OCI-LY7 (cell line): ENCODE data around the gene KCNQ5. TPM values are rescaled to one million over a fixed set of nuclear protein-coding genes. Genes with fewer than 3 reads are reported as not detected.

Experiments
- BruUV-seq: library from RNA; stranded (reverse); fragments of 400-500 nt; replicated peaks from 2 replicates; lab custom pipeline; 2021; lab: Mats Ljungman, UMichigan
- CTCF ChIA-PET: fragments of 300-600 bp; sonication (Branson Sonifier 250); formaldehyde crosslinking; loops from one replicate; lab custom pipeline; 2022; ENCODE audit warnings: antibody characterized with exemption; ENCODE audit not compliant: unreplicated experiment; lab: Charles Lee
- POLR2A ChIA-PET: fragments of 300-600 bp; sonication (Branson Sonifier 250); formaldehyde crosslinking; loops from one replicate; lab custom pipeline; 2022; ENCODE audit warnings: antibody characterized with exemption; lab: Charles Lee
- DNase-seq: peaks from one replicate; pipeline ENCODE4 v3.0.0-alpha.2; 2015; ENCODE audit warnings: low spot score
- H2AFZ ChIP-seq: fragments of 200-600 bp; sonication (generic), shearing (Covaris generic); 2 replicates; pipeline ENCODE4 v1.6.1; 2014; ENCODE audit warnings: mild to moderate bottlenecking, antibody characterized with exemption, low read length, moderate library complexity
- H3K27ac ChIP-seq: fragments of 200-600 bp; sonication (generic); 2 replicates; pipeline ENCODE4 v1.5.1; 2014; ENCODE audit warnings: mixed run types, low read depth, mild to moderate bottlenecking, moderate library complexity, low read length, inconsistent platforms; ENCODE audit not compliant: poor library complexity, severe bottlenecking
- H3K36me3 ChIP-seq: fragments of 200-600 bp; sonication (generic); 2 replicates; pipeline ENCODE4 v1.6.1; 2014; ENCODE audit warnings: mild to moderate bottlenecking, antibody characterized with exemption, low read length, moderate library complexity, mixed read lengths; ENCODE audit not compliant: insufficient read depth
- H3K4me1 ChIP-seq: fragments of 200-600 bp; sonication (generic); 2 replicates; pipeline ENCODE4 v1.5.1; 2014; ENCODE audit warnings: mild to moderate bottlenecking, low read length; ENCODE audit not compliant: insufficient read depth, poor library complexity, severe bottlenecking
- H3K4me2 ChIP-seq: fragments of 200-600 bp; sonication (generic); 2 replicates; pipeline ENCODE4 v1.6.1; 2014; ENCODE audit warnings: mild to moderate bottlenecking, low read length
- H3K4me3 ChIP-seq: fragments of 200-600 bp; sonication (generic); 2 replicates; pipeline ENCODE4 v1.5.1; 2014; ENCODE audit warnings: mild to moderate bottlenecking, low read depth, low read length; ENCODE audit not compliant: poor library complexity, severe bottlenecking
- H3K79me2 ChIP-seq: fragments of 200-600 bp; sonication (generic); 2 replicates; pipeline ENCODE4 v1.6.1; 2016; ENCODE audit warnings: low read depth, mild to moderate bottlenecking, low read length, moderate library complexity, mixed read lengths; ENCODE audit not compliant: insufficient read depth
- H3K9me2 ChIP-seq: fragments of 200-600 bp; sonication (generic); 2 replicates; pipeline ENCODE4 v1.6.1; 2016; ENCODE audit warnings: mild to moderate bottlenecking, low read length, mixed read lengths; ENCODE audit not compliant: insufficient read depth
- H3K9me3 ChIP-seq: fragments of 200-600 bp; sonication (generic); 2 replicates; pipeline ENCODE4 v1.6.1; 2014; ENCODE audit warnings: mild to moderate bottlenecking, mixed run types, low read length, mixed read lengths
- H4K20me1 ChIP-seq: fragments of 200-600 bp; sonication (generic); 2 replicates; pipeline ENCODE4 v1.6.1; 2014; ENCODE audit warnings: mild to moderate bottlenecking, antibody characterized with exemption, low read length, moderate library complexity, mixed read lengths; ENCODE audit not compliant: insufficient read depth
- EZH2phosphoT487 ChIP-seq: fragments of 200-600 bp; sonication (generic); IDR thresholded peaks from 2 replicates; pipeline ENCODE4 v1.6.1; 2018; ENCODE audit warnings: low read depth, borderline replicate concordance, mild to moderate bottlenecking, mixed run types, antibody characterized with exemption, low read length, moderate library complexity, mixed read lengths
- intact Hi-C: fragments of 100-400 bp; cut with micrococcal nuclease; formaldehyde crosslinking; loops from one replicate; pipeline ENCODE4 v1.10.0; 2022; ENCODE audit not compliant: unreplicated experiment
- total RNA-seq, 2 experiments: library from RNA; depleted of rRNA in 1 of 2; stranded (reverse); fragments of >200 nt in 1 of 2; shearing (Covaris generic) in 1 of 2; gene quantifications; 2 replicates each; pipeline ENCODE4 v1.2.3, GENCODE V29; 2014 to 2022
- TF ChIP-seq, protein P1 (sequence below): fragments of 200-600 bp; sonication (generic); conservative IDR thresholded peaks from 2 replicates; pipeline ENCODE4 v1.5.1; 2014; ENCODE audit warnings: mild to moderate bottlenecking, antibody characterized with exemption, low read length, moderate library complexity, mixed read lengths

KCNQ5 gene
- total RNA-seq, 2 experiments from 2014 or later, result 26.1 to 29.7 TPM

DNA sequence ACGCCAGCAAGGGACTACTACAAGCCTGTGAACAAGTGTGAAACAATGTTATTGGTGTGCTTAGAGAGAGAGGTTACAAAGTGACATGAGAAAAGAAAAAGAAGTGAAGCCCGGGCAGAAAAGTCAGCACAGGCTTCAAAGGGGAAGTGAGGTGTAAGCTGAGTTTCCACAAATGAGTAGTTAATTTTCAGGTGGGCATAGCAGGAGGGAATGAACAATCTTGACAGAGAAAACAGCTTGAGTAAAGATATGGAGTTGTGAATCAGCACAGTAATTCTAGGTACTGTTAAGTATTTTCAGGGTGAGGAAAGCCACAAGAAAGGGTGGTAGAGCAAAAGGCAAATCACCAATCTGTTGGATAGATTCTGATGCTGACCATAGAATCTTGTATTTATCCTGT lies 4.3 kb downstream of the KCNQ5 start:
- BruUV-seq, result no TSS peak
- Histone ChIP-seq H3K4me3 (peak overlapping the region; percentile 92), H3K9me3 (no peaks in the 10 kb centered on the region), H2AFZ (no peak overlapping the region), H3K4me2 (peak overlapping the region; percentile 92), H4K20me1 (peaks cover 7% of the 10 kb centered on the region; the same call in 1 of the 2 replicates), H3K4me1 (peaks cover 24% of the 10 kb centered on the region), H3K27ac (peak overlapping the region; percentile 27), H3K79me2 (peaks cover 81% of the 10 kb centered on the region), H3K36me3 (peaks cover 57% of the 10 kb centered on the region), H3K9me2 (no peaks in the 10 kb centered on the region)
- DNase-seq, result peak; percentile 42
- TF ChIP-seq, protein P1, sequence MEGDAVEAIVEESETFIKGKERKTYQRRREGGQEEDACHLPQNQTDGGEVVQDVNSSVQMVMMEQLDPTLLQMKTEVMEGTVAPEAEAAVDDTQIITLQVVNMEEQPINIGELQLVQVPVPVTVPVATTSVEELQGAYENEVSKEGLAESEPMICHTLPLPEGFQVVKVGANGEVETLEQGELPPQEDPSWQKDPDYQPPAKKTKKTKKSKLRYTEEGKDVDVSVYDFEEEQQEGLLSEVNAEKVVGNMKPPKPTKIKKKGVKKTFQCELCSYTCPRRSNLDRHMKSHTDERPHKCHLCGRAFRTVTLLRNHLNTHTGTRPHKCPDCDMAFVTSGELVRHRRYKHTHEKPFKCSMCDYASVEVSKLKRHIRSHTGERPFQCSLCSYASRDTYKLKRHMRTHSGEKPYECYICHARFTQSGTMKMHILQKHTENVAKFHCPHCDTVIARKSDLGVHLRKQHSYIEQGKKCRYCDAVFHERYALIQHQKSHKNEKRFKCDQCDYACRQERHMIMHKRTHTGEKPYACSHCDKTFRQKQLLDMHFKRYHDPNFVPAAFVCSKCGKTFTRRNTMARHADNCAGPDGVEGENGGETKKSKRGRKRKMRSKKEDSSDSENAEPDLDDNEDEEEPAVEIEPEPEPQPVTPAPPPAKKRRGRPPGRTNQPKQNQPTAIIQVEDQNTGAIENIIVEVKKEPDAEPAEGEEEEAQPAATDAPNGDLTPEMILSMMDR, result no peak
- no peak for TF ChIP-seq EZH2phosphoT487
- intact Hi-C loops, result no loop called here
- ChIA-PET POLR2A (interaction anchor here (1.0 to 2.2 kb wide), 2 partner anchors 10 to 60 kb away, joined by 3 to 8 read pairs; no protein-coding TSS in a partner anchor), CTCF (no interaction called here)

DNA sequence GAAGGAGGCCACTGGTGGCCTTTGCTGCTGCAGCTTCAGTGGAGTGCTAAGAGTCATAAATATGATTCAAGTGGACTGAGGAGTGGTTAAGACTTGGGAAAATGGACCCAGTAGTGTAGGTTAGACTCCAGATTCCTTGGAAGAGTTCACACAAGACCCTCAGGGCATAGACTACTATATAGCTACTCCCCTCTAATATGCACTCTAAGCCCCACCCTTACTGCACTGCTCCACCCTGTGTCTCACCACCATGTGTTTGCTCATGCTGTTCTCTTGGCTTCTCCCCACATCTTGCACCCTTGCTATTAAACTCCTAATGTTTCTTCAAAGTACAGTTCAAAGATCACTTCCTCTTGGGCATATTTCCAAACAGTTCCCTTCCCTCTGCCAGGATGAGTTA lies 5.7 kb downstream of the KCNQ5 start:
- intact Hi-C loops, result no loop called here
- H3K4me2 ChIP-seq, result no peak overlapping the region
- peaks cover 95% of the 10 kb centered on the region for H3K79me2 ChIP-seq
- TF ChIP-seq, protein P1, result no peak
- no peak for TF ChIP-seq EZH2phosphoT487
- peaks cover 7% of the 10 kb centered on the region; the same call in 1 of the 2 replicates for H4K20me1 ChIP-seq
- H3K4me3 ChIP-seq, result no peak overlapping the region
- peaks cover 70% of the 10 kb centered on the region for H3K36me3 ChIP-seq
- H3K9me3 ChIP-seq, result no peaks in the 10 kb centered on the region
- CTCF ChIA-PET, result no interaction called here
- POLR2A ChIA-PET, result interaction anchor here (0.6 to 1.3 kb wide), 2 partner anchors 13 to 686 kb away, joined by 5 to 7 read pairs; no protein-coding TSS in a partner anchor
- no peak for DNase-seq
- H3K27ac ChIP-seq, result no peak overlapping the region
- no TSS peak for BruUV-seq
- peaks cover 24% of the 10 kb centered on the region for H3K4me1 ChIP-seq
- H3K9me2 ChIP-seq, result no peaks in the 10 kb centered on the region
- no peak overlapping the region for H2AFZ ChIP-seq

DNA sequence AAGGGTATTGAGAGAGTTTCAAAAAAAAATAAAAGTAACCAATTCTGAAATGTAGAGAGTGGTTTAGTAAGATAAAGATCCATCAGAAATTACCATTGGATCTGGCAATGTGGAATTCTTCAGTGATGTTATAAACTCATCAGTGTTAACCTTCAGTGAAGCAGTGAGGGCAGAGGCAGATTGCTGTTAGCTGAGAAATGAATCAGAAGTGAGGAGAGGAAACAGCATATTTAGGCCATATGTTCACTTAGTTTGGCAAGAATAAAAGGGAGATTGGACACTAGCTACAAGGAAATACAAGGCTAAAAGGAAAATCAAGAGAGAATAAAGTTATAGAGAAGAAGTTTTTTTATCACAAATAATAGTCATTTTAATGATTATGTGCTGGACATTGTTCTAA lies 9.6 kb downstream of the KCNQ5 start:
- H3K9me3 ChIP-seq, result no peaks in the 10 kb centered on the region
- no peak for DNase-seq
- H3K27ac ChIP-seq, result no peak overlapping the region
- intact Hi-C loops, result no loop called here
- ChIA-PET POLR2A (interaction anchor here (0.7 to 1.5 kb wide), 2 partner anchors 9 to 616 kb away, joined by 3 to 6 read pairs; partner anchors contain the start of gene KCNQ5), CTCF (no interaction called here)
- H3K36me3 ChIP-seq, result peaks cover 73% of the 10 kb centered on the region
- H3K4me3 ChIP-seq, result no peak overlapping the region
- no peak overlapping the region for H3K4me2 ChIP-seq
- H4K20me1 ChIP-seq, result peaks cover 5% of the 10 kb centered on the region; the same call in 1 of the 2 replicates
- H2AFZ ChIP-seq, result no peak overlapping the region
- peaks cover 7% of the 10 kb centered on the region for H3K4me1 ChIP-seq
- TF ChIP-seq, protein P1, result no peak
- TF ChIP-seq EZH2phosphoT487, result no peak
- no peaks in the 10 kb centered on the region for H3K9me2 ChIP-seq
- BruUV-seq, result TSS peak; percentile 8
- H3K79me2 ChIP-seq, result peaks cover 100% of the 10 kb centered on the region
